ENCODE measurements around the gene ZDHHC14.

Gene ZDHHC14

DNA sequence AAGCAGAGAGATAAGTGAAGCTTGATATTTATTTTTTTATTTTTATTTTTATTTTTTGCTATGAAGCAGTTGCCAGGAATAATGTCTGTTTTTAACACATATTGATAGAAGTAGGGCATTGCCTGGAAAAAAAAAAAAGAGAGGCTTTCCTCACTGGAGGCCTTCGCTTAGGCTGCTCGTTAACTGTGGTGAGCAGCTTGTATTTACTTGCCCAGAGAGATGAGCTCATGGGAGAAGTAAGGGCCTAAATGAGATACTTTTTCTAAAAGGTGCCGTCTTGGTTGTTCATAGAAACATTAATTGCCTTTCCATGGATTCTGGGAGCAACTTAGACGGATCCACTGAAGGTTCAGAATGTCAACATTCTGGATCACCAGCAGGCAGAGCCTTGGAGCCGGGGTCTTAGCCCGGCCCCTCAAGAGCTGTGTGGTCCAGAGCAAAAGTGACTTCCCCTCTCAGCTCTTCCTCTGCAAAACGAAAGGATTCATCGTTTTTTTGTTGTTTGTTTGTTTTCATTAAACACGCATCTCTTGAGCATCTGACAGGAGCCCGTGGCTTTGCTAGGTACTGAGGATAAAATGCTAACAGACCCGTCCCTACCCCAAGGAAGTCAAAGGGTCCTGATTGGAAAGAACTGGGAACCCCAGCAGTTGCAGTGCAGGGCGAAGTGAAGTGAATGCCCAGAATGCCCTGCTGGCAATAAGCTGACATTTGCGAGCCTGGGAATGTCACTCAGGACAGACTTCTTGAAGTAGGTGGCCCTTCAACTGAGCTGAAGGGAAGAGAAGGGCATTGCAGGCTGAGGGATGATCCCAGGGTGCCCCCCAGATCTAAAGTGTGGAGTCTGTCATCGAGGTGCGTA is 138.5 kb downstream of the ZDHHC14 start:
- Mint-ChIP-seq H3K27me3 (ENCODE audit: low read depth) (no peaks in the 10 kb centered on the region), H3K4me3 (no peak overlapping the region), H3K36me3 (ENCODE audit: low read depth) (peaks cover 6% of the 10 kb centered on the region), H3K4me1 (ENCODE audit: low read depth) (peaks cover 21% of the 10 kb centered on the region), H3K27ac (no peak overlapping the region), H3K9me3 (no peaks in the 10 kb centered on the region)

DNA sequence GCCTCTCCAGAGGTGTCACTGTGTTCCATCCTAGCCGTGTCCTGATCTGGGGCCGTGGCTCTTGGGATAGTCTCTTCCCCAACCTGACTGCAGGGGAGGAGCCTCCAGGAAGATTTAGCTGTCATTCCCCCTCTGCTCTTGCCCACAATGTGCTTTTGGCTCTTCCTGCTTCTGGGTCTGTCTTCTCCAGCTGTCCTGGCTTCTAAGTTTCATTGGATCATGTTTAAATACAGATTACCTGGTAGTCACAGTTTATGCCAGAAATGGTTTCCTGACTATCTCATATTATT is 139.1 kb downstream of the ZDHHC14 start:
- Mint-ChIP-seq H3K4me3 (no peak overlapping the region), H3K4me1 (ENCODE audit: low read depth) (peaks cover 19% of the 10 kb centered on the region), H3K27ac (no peak overlapping the region), H3K9me3 (no peaks in the 10 kb centered on the region), H3K27me3 (ENCODE audit: low read depth) (no peaks in the 10 kb centered on the region), H3K36me3 (ENCODE audit: low read depth) (peaks cover 6% of the 10 kb centered on the region)

DNA sequence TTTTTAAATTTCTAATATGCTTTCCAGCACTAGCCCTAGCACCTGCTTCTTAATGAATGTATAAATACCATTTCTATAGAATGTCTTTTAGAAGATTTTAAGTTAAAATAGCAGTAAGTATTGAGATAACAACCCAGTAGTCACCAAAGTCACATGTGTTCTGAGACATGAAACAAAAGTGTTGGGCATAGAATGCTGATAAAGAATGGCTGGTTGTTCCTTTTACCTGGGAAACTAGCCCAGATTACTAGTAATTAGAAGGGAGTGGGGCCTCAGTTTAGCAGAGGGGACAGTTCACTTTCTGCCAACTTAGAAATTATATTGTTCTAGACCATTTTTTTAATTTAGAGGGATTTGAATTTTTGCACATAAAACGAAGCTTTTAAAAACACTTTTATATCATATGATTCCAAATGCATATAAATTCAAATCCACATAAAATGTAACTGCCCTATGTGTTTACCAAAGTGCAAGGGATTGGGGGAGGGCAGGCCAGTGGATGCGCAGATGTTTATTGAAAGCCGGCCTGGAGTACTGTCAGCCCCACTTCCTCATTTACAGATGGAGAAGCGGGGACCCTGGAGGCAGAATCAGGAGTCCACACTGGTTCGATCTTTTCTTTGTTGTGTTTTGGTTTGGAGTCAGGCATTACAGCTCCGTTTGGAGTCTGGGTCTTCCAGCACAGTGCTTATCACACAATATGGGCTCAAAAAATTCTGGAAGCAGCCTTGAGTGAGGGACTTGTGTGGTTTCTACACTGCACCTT is 139.8 kb downstream of the ZDHHC14 start:
- Mint-ChIP-seq H3K4me1 (ENCODE audit: low read depth) (peaks cover 18% of the 10 kb centered on the region), H3K27ac (no peak overlapping the region), H3K27me3 (ENCODE audit: low read depth) (no peaks in the 10 kb centered on the region), H3K9me3 (peaks cover 2% of the 10 kb centered on the region), H3K4me3 (no peak overlapping the region), H3K36me3 (ENCODE audit: low read depth) (peaks cover 5% of the 10 kb centered on the region)

DNA sequence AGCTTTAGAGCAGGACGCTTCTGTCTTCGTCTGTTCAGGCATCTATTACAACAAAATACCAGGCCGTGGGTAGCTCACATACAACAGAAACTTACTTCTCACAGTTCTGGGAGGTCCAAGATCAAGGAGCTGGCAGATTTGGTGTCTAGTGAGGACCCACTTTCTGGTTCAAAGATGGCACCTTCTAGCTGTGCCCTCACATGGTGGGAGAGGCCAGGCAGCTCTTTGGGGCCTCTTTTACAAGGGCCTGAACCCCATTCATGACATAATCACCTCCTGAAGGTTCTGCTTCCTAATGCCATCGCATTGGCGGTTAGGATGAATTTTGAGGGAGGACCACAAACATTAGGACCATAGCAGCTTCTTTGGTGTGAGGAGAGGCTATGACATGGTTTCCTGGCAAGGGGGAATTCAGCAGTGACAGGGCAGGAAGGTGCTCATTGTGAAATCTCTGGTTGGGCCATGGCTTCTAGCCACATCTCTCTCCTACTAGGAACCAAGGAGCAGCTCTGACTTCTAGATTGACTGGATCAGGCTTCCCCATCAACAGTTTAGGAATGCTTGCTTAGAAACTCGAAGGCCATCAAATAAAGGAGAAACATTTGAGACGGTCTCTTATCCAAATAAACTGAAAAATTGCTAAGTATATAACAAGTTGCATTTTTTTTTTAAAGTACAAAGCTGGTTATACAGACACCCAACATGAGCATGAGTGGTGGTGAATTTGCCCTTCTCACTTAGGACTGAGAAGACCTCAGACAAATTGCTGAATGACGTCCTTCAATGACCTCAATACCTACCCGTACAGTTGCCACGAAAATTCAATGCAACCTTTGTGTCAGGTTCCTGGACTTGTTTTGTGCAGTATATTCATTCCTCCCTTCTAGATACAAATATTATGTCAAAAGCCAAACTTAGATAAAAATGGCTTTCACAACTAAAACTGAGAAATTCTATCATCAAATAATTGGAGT is 140.7 kb downstream of the ZDHHC14 start:
- H3K36me3 Mint-ChIP-seq (ENCODE audit: low read depth), result peaks cover 8% of the 10 kb centered on the region
- no peak overlapping the region for H3K4me3 Mint-ChIP-seq
- no peaks in the 10 kb centered on the region for H3K27me3 Mint-ChIP-seq (ENCODE audit: low read depth)
- peaks cover 5% of the 10 kb centered on the region for H3K9me3 Mint-ChIP-seq
- peak overlapping the region; percentile 36 for H3K27ac Mint-ChIP-seq
- peaks cover 26% of the 10 kb centered on the region for H3K4me1 Mint-ChIP-seq (ENCODE audit: low read depth)

- Mint-ChIP-seq H3K36me3 (ENCODE audit: low read depth) (peaks cover 8% of the 10 kb centered on the region), H3K4me1 (ENCODE audit: low read depth) (peaks cover 32% of the 10 kb centered on the region), H3K27me3 (ENCODE audit: low read depth) (no peaks in the 10 kb centered on the region), H3K27ac (no peak overlapping the region), H3K4me3 (no peak overlapping the region), H3K9me3 (peaks cover 5% of the 10 kb centered on the region)
Observed at GRCh38 chr6:157522472-157522871, 141.5 kb downstream of the ZDHHC14 start.

DNA sequence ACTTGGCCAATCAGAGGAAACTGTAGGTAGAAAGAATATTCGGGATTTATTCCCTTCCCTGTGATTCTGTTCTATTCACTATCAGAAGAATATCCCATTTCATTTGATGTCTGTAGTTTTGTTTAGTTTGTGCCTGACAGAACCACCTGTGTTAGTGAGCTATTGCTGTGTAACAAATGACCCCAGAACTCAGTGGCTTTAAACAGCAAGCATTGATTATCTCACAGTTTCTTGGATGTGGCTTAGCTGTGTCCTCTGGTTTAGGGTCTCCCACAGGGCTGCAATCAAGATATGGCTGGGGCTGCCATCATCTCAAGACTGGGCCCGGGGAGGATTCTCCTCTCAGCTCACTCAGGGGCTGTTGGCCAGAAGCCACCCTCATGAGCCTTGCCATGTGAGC is 143.7 kb downstream of the ZDHHC14 start:
- no peak overlapping the region for H3K27ac Mint-ChIP-seq

DNA sequence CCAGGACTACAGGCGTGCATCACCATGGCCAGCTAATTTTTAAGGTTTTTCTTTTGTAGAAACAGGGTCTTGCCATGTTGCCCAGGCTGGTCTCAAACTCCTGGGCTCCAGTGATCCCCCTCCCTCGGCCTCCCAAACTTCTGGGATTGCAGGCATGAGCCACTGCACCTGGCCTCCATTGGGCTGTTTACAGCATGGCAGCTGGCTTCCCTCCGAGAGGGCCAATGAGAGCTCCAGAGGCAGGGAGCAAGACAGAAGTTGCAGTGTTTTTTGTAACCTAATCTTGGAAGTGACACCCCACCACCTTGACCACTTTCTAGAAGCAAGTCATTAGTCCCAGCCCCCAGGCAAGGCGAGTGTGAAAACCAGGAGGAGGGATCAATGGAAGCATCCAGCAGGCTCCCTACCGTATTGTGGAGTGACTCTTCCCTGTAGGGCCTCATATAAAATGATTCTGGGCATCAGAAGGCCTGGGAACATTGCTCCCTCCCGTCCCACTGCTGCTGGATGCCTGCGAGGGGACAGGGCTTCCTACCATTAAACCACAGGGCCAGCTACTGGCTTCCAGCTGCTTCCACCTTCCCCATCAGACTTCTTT is 144.4 kb downstream of the ZDHHC14 start:
- H3K27me3 Mint-ChIP-seq (ENCODE audit: low read depth), result no peaks in the 10 kb centered on the region
- H3K36me3 Mint-ChIP-seq (ENCODE audit: low read depth), result peaks cover 15% of the 10 kb centered on the region
- no peak overlapping the region for H3K4me3 Mint-ChIP-seq
- peaks cover 51% of the 10 kb centered on the region for H3K4me1 Mint-ChIP-seq (ENCODE audit: low read depth)
- peak overlapping the region; percentile 19 for H3K27ac Mint-ChIP-seq
- H3K9me3 Mint-ChIP-seq, result peaks cover 5% of the 10 kb centered on the region

More for the DNA sequence above, 143.7 kb downstream of the ZDHHC14 start:
- no peaks in the 10 kb centered on the region for H3K27me3 Mint-ChIP-seq (ENCODE audit: low read depth)
- no peak overlapping the region for H3K4me3 Mint-ChIP-seq
- peaks cover 5% of the 10 kb centered on the region for H3K9me3 Mint-ChIP-seq
- H3K4me1 Mint-ChIP-seq (ENCODE audit: low read depth), result peaks cover 48% of the 10 kb centered on the region
- peaks cover 15% of the 10 kb centered on the region for H3K36me3 Mint-ChIP-seq (ENCODE audit: low read depth)

GRCh38 chr6:157525918-157526425 is 145.0 kb downstream of the ZDHHC14 start:
- Mint-ChIP-seq H3K9me3 (peaks cover 5% of the 10 kb centered on the region), H3K4me3 (peak overlapping the region; percentile 0), H3K27me3 (ENCODE audit: low read depth) (no peaks in the 10 kb centered on the region), H3K4me1 (ENCODE audit: low read depth) (peaks cover 49% of the 10 kb centered on the region), H3K36me3 (ENCODE audit: low read depth) (peaks cover 15% of the 10 kb centered on the region), H3K27ac (peak overlapping the region; percentile 19)

DNA sequence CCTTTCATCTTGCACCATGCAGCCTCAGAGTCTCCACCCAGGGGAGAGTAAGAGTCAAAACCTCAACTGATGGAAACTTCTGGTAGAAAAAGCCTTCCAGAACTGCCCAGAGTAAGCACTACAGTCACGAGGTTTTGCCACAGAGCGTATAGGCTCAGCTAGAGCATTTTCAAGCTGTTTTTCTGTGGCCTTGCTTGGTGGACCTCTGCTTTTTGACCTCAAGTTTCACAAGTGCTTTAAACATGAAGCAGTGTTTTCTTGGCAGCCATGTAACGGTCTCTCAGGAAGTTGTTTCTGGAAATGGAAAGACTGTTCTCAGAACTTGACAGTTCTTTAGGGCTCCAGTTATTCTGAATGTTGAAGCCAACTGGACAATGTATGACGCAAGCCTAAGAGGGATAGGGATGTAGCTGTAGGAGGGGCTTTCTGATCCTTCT is 146.5 kb downstream of the ZDHHC14 start:
- Mint-ChIP-seq H3K27me3 (ENCODE audit: low read depth) (peaks cover 3% of the 10 kb centered on the region), H3K9me3 (peaks cover 5% of the 10 kb centered on the region), H3K4me3 (peak overlapping the region; percentile 5), H3K4me1 (ENCODE audit: low read depth) (peaks cover 37% of the 10 kb centered on the region), H3K36me3 (ENCODE audit: low read depth) (peaks cover 15% of the 10 kb centered on the region), H3K27ac (peak overlapping the region; percentile 19)

DNA sequence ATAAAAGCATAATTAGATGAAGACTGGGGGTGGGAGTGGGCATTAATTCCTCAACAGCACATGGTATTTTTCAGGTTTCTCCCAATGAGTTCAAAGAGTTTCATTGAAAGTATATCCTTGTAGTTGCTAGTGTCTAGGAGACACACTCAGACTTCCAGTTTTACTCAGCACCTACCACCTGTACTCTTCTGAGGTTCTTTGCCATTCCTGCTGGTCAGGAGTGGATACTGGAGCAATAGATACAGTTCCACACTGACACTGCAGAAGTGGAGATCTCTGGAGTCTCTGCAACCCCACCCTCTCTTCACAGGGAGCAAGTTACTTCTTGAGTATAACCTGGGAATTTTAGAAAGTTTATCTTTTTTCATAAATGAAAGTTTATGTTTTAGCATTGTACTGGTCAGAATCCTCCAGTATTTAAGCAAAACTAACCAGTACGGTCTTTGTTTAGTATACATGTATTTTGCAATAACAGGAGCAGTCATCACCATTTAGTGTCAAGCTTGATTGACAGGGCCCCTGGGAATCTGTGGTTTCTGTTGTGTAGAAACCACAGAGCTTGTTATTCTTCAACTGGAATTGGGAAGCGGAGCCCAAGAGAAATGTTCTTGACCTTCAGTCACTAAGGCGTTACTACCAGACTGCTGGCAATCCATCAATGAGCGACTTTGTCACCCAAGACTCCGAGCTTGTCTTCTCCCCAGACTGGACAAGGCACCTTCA is 148.1 kb downstream of the ZDHHC14 start:
- H3K27me3 Mint-ChIP-seq (ENCODE audit: low read depth), result peaks cover 10% of the 10 kb centered on the region
- H3K4me1 Mint-ChIP-seq (ENCODE audit: low read depth), result peaks cover 40% of the 10 kb centered on the region
- H3K27ac Mint-ChIP-seq, result no peak overlapping the region
- H3K9me3 Mint-ChIP-seq, result peaks cover 5% of the 10 kb centered on the region
- H3K4me3 Mint-ChIP-seq, result no peak overlapping the region
- H3K36me3 Mint-ChIP-seq (ENCODE audit: low read depth), result peaks cover 16% of the 10 kb centered on the region

GRCh38 chr6:157529654-157530039 is 148.7 kb downstream of the ZDHHC14 start:
- H3K27me3 Mint-ChIP-seq (ENCODE audit: low read depth), result peaks cover 10% of the 10 kb centered on the region
- no peak overlapping the region for H3K4me3 Mint-ChIP-seq
- H3K36me3 Mint-ChIP-seq (ENCODE audit: low read depth), result peaks cover 16% of the 10 kb centered on the region
- H3K9me3 Mint-ChIP-seq, result peaks cover 5% of the 10 kb centered on the region
- H3K27ac Mint-ChIP-seq, result no peak overlapping the region
- H3K4me1 Mint-ChIP-seq (ENCODE audit: low read depth), result peaks cover 40% of the 10 kb centered on the region

- H3K27me3 Mint-ChIP-seq (ENCODE audit: low read depth), result peaks cover 10% of the 10 kb centered on the region
- peaks cover 43% of the 10 kb centered on the region for H3K4me1 Mint-ChIP-seq (ENCODE audit: low read depth)
- peak overlapping the region; percentile 72 for H3K27ac Mint-ChIP-seq
- peaks cover 16% of the 10 kb centered on the region for H3K36me3 Mint-ChIP-seq (ENCODE audit: low read depth)
- peaks cover 5% of the 10 kb centered on the region for H3K9me3 Mint-ChIP-seq
- no peak overlapping the region for H3K4me3 Mint-ChIP-seq
Observed at GRCh38 chr6:157530126-157530525, 149.1 kb downstream of the ZDHHC14 start.

DNA sequence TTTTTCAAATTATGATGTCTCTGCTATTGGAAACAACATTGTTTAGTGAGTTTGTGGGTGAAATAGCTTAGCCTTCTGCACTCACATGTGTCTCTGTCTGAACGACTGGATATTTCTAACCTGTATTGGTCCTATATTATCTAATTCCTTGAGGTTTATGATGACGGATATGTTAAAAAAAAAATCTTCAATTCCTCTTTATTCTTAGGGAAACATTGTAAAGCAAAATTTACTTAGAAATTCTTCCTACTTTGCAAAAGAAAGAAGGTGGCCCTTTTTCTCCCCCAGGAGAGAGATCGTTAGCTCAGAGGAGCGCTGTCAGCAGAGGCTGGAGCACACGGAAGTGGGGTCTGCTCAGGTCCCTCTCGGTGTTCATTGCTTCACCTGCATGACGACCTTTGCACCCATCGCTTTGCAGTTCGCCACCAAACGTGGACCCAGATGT is 149.8 kb downstream of the ZDHHC14 start:
- peaks cover 49% of the 10 kb centered on the region for H3K4me1 Mint-ChIP-seq (ENCODE audit: low read depth)
- no peak overlapping the region for H3K4me3 Mint-ChIP-seq
- peaks cover 19% of the 10 kb centered on the region for H3K36me3 Mint-ChIP-seq (ENCODE audit: low read depth)

More for the DNA sequence above, 149.8 kb downstream of the ZDHHC14 start:
- Mint-ChIP-seq H3K27ac (no peak overlapping the region), H3K27me3 (ENCODE audit: low read depth) (peaks cover 10% of the 10 kb centered on the region), H3K9me3 (peaks cover 3% of the 10 kb centered on the region)
